Activated CD4-positive, alpha-beta T cell treated with anti-CD3 and anti-CD28 coated beads, Interleukin-2, Interleukin-6, amounts not matched to agents 100 ng/mL and 50 ng/mL, durations not matched to agents 16 hours and 8 hours (primary cell): ENCODE data around the gene GALNT15.

Source experiments
- DNase-seq: peaks from one replicate; pipeline ENCODE4 v3.0.0-alpha.2; 2020

Gene GALNT15

DNA sequence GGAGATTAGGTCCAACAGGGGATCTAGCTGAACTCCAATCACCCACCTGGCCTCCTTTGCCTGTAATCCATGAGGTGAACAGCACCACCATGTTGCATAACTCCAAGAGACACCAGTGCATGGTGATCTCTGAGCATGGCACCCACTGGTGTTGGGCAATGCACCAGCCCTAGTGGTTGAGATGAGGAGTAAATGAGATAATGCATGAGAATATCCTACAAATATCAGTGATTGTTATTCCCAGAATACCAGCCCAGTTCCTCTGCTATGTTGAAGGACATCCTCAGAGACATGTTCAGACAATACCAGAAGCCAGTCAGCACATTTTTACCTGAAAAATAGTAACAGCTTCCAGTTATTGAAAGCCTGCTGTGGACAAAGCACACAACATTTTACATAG, 14.7 kb downstream of the GALNT15 start:
- no peak for DNase-seq

DNA sequence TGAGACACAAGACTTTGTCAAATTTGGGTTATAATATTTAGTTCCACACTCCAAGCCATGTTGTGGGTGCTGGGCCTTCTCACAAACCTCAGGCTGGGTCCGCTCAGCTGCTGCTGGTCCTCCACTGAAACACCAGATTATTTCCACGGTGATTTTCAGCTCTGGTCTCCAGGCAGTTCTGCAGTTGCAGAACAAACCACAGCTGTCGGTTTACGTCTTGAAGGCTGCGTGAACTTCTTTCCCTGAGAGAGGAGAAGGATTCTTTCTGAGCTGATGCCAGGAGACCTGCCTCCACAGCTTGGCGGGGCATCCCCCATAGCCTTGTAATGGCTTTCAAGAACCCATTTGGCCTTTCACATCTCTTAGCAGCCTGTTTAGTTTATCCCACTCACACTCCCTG, 16.2 kb downstream of the GALNT15 start:
- no peak for DNase-seq

DNA sequence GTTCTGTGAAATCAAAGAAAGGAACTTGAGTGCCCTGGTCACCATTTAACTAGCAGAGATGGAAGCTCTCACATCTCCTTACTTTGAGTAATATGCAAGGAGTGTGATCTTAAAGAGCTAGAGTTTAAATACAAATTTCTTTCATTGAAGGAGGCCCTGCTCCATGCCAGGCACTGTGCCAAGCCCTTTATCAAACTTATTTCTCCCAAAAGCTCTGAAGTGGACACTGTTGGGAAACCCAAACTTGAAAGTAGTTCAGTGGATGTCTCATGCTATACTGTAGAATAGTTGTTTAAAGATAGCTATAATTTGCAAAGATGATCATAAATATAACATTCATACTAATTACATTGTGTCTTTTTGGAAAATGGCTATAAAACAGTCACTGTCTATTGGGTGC, 17.1 kb downstream of the GALNT15 start:
- DNase-seq, result no peak

DNA sequence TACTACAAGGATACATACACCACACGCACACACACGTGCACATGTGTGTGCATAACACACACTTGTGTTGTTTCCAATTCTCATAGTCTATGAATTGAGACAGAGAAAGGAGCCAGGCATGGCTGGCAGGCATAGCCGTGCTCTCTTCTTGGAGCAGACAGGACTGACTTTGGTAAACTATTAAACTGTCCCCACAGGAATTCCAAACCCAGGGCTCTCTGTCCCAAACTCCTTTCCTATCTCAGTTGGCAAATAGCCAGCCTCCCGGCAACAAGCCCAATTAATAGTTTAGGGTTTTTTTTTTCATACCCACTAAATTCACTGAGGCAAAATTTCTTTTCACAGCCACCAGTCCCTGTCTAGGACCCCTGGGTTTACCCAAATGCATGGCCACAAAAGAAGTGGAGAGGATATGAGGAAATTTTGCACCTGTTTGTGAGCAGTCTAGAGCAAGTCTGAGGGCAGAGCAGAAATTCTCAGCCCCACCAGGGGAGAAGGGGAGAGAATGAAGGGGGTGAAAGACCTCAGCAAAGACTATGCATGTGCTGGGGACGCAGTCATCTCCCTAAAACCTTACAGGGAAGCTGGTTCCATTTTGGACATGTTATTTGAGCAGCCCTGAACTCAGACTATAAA, 17.8 kb downstream of the GALNT15 start:
- DNase-seq, result no peak

DNA sequence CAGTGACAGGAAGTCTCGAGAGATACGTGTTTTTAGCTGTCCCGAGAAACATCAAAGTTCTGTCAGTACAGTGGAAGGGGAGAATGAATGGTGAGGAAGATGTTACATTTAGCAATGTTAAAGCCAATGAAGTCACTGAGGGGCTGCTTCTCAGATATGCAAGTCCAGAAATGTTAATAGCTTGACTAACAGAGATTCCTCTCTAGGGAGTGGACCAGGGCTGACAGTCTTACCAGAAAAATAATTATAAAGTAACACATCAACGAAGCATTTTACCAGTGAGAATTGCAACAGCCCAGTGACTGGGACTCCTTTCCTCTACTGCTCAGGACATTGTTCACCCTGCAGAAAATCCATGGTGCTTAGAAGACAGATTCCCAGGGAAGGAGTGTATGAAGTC, 23.9 kb downstream of the GALNT15 start:
- DNase-seq, result no peak

DNA sequence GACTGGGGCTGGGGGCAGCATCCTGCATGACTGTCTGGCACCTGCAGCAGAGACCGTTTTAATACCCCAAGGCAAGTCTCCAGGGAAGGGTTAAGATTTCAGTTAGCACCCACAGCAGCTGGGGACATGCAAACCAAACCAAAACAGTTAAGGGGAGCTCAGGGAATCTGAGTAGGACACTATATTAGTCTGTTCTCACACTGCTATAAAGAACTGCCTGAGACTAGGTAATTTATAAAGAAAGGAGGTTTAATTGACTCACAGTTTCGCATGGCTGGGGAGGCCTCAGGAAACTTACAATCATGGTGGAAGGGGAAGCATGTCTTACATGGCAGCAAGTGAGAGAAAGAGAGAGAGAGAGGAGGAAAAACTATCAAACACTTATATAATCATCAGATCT, 25.3 kb downstream of the GALNT15 start:
- no peak for DNase-seq

DNA sequence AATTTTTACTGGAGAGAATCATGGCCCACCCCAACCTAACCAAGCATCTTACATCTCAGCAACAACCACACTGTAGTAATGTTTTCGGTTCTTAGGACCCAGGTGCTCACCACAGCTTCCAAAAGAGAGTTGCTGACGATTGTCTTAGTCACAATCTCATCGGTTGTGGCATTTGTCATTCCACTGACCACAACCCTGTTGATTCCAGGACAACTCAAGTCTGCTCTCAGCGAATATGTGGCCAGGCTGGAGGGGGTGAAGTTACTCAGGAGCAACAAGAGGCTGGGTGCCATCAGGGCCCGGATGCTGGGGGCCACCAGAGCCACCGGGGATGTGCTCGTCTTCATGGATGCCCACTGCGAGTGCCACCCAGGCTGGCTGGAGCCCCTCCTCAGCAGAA, 25.9 kb downstream of the GALNT15 start:
- DNase-seq, result peak; percentile 49

DNA sequence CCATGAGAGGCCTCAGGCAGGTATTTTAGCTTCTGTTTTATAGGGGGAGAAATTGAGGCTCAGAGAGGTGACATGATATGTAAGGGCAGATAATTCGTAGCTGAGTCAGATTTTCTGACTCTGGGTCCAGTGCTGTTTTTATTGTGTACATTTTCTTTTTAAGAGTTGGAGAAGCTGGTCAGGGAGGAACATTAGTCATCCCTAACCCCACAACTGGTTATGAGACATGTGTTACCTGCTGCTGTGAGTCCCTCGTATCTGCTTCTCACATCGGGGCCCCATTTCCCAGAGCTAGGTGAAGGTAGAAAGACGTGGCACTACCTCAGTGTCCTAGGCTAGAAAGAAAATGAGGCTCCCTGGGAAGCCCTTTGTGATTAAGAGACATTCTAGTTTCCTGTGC, 28.6 kb downstream of the GALNT15 start:
- peak; percentile 47 for DNase-seq

DNA sequence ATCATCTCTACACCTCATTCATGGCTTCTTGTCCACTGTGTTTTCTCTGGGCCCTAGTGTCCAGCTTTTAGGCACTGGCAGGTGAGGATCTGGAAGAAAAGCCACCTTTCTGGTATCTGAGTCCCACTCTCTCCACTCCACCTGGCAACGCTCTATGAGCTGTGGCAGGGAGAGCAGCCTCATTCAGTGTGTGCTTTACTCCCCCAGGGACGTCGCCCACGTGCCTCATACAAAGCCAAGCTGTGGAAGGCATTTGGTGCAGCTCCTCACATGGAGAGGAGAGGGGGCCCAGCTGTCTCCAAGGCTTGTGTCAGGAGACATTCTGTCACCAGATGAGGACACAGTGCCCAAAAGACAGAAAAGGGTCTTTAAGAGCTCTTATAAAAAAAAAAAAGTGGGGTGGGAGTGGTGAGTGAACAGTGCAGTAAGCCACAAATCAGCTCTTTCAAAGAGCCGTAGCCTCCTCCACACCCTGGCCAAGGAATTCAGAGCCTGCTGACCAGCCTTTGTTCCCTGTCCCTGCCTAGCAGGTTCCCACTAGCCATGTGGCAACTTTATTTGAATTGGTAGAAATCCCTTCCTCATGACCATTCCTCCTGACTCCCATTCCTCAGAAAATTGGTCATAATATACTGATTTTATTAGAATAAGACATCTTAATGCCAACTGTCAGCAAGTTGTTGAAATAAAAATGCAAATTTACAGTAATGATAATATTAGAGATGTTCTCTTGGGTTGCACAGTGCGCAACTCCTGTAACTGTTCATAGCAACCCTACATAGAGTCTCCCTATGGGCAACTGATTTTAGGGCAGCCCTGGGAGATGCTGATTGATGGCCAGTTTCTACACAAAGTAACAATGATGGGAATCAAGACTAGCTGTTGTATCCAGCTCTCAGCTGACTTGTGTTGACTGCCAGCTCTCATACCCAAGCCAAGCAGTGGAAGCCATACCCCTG, 29.5 kb downstream of the GALNT15 start:
- DNase-seq, result no peak

DNA sequence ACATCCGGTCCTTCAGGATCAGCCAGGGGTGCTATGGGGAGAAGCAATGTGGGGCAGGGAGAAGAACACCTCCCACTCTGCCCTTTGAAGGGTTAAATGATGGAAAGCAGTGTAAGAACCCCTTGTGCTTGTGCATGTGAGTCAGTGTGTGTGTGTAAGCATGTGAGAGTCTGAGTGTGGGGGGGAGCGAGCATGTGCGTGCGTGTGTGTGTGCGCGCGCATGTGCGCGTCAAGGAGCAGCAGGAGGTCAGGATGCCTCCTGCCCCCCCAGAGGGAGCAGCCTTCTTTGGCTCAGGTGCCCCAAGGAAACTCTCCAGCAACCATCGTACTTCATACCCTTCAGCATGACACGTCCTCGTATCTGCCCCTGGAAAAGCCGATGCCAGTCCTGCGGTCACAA, 30.3 kb downstream of the GALNT15 start:
- DNase-seq, result no peak

DNA sequence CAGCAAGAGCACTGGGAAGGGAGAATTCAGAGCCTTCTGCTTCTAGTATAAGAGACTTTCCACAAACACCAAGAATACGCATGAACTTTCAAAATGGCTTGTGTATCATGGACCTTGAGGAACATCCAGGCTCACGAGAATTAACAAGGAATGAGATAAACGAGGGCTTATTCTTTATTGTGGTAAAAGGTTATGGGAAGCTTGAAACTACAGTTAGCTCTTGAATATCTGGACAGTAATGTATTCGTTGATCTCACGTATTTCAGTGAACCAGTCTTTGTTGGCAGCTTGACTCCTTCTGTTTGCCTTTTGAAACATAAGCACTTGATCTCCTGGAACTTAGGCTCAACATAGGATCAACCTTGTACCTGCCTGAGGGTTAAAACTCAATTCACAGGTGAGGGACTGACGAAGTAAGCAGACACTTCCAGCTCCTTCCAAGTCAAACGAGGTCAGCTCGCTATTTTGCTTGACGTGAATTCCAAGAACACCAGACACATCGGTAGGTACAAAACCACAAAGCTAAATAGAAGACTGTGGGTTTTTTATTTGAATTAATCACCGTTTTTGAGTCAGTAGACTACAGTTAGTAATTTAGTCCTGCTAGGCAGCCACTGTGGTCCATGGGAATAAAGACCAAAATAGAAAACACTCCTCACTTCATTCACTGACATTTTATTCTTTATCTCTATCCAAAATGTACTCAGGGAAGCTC, 30.8 kb downstream of the GALNT15 start:
- peak; percentile 11 for DNase-seq

DNA sequence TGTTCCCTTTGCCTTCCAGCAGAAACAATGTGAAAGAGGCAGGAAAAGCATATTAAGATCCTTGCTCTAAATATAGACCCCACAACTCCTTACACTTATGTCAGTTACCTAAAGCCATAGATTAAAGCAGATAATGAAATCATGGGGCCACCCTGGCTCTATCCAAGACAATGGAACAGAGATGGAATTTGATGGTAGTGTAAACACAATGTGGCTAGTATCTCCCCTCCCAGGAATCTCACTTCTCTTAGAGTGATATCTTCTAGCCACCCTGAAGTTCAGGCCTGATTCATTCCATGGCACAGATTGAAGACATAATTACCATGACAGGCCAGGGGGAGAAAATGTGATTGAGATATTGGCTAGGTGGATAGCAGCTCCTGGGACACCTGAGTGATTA, 32.6 kb downstream of the GALNT15 start:
- DNase-seq, result no peak

DNA sequence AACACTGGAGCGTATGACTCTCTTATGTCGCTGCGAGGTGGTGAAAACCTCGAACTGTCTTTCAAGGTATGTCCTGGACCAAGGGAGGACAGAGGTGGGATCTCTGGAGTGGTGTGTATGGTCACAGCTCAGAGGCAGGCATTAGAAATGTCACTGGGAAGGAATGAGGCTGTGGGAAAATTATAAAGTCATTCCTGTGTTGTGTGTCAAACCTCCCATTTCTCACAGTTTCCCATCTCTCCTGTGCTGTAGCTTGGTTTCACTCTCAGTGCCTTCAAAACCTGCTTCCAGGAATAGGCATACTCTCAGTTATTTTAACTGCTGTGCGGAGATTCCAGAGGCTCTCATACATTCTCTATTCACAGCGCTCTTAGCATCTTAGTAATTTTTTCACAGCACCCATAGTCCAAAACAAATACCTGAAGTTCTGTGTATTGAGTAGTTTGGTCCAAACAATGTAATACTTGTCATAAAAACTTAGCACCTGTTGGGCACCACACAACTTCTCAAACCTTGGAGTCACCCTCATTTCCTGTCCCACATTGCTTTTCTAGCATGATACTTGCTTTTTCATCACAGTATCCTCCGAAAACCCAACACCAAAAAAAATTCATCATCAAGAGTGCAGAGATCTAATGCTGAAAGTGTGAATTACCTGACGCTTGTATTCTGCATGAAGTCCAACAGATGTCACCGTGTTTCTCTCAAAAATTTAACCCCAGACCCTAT, 36.9 kb downstream of the GALNT15 start:
- DNase-seq, result no peak

DNA sequence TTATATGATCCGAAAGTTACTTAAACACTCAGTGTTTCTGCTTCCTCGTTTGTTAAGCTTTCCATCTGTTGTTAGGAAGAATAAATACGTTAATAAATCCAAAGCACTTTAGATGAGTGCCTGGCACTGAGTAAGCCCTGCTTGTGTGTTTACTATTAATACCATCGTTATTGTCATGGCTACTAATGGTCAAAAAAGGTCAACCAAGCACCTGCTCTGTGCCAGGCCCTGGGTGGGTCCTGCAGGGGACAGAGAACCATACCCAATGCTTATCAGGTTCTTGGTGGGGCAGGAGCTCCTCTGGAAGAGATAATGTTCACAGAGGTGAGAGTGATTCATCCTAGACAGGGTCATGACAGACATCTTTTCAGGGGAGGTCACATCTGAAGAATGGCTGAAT, 39.9 kb downstream of the GALNT15 start:
- DNase-seq, result no peak

DNA sequence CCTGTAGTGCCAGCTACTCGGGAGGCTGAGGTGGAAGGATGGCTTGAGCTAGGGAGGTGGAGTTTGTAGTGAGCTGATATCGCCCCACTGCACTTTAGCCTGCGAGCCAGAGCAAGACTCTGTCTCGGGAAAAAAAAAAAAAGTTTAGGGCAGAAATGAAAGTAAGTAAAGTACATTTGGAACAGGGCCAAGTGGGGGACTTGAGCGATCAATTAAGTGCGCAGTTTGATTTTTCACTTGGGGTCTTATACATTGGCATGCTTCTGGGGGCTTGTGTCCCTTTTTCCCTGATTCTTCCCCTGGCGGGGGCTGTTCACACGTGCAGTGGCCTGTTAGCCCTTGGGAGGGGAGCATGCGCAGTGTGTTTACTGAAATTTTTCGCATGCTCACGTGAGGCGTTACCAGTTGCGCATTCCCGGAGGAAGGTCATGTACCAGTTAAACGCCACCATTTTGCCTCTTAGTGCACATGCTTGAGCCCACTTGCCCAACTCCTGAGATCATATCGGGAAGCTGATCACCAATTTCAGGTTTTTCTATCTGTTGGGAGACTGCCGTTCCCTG, 42.0 kb downstream of the GALNT15 start:
- no peak for DNase-seq

DNA sequence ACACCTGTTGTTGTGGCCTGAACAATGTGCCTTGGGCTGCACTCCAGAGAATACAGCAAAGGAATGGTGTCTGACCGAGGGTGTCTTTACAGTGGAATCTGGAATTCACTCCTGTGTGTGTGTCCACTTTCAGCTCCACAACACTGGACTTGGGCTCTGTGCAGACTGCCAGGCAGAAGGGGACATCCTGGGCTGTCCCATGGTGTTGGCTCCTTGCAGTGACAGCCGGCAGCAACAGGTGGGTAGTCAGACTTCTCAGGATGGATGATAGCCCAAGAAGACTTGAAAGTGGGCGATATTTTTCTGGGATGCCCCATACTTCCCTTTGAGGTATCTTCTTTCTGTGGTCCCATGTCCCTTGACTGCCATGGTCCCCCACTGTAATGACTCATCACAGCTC, 45.3 kb downstream of the GALNT15 start:
- no peak for DNase-seq

DNA sequence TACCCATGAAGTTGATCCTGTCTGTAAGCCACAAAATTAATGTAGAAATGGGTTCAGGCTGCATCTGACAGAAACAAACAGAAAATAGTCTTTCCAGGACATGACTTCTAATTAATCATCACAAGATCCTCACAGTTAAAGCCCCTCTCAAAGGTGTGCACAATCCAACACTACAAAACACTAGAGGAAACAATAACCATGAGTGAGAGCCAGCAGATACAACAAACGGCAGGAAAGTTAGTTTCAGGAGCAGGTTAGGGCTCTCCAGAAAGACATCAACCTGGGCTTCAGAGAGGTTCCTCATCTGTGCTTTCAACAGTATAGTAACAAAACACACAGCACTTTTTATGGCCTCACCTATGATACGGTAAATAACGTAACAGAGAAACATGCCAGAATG, 47.5 kb downstream of the GALNT15 start:
- DNase-seq, result no peak

DNA sequence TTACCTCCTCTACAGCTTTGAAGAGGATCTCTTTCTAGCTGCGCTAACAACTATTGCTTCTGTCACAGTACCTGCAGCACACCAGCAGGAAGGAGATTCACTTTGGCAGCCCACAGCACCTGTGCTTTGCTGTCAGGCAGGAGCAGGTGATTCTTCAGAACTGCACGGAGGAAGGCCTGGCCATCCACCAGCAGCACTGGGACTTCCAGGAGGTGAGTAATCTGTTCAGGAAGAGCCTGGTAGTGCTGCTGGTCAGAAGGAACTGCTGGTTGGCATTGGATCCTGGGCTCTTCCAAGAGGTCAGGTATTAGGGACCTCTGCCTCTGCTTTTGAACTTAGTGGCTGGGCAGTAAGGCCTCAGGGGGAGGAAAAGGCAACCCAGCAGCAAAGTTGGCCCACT, 48.1 kb downstream of the GALNT15 start:
- DNase-seq, result no peak

DNA sequence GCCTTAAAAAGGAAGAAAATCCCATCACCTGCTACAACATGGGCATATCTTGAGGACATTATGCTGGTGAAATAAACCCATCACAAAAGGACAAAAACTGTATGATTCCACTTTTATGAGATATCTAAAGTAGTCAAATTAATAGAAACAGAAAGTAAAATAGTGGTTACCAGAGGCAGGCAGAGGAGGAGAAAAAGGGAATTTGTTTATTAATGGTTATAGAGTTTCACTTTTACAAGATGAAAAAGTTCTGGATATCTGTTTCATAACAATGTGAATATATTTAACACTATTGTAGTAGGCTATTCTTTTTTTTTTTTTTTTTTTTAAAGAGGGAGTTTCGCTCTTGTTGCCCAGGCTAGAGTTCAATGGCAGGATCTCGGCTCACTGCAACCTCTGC, 49.8 kb downstream of the GALNT15 start:
- DNase-seq, result no peak

DNA sequence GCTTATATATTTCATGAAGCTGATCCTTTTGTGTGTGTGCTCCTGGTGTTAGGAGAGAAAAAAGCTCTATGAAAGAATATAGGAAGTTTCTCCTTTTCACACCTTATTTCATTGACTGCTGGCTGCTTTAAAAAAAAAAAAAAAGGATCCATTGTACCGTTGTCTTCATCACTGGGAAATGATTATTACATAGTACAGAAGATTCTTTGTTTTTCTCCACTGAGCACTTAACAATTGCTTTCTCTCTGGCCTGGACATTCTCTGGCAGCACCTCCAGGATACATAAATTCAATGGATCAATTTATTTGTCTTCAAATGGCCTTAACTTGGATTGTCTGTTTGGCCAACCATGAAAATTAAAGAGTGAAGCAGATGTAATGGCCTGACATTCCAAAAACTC, 53.1 kb downstream of the GALNT15 start:
- DNase-seq, result no peak

DNA sequence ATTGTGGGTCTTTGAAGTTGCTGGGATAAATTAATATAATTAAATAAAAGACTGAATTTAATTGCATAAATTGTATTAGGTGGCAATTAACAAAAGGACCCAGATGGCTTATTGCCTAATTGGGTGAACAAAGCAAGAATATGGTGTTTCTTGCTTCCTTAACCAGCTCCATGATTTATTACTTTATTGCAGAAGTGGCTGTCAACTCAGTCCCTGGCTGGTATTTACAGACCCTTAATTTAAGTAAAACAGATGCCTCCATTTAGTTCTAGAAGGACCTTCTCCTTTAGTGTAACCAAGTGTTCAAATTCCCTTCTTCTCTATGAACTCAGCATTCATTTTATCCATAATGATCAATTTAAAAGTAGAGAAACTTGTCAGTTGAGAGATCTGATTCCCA, 55.2 kb downstream of the GALNT15 start:
- no peak for DNase-seq

DNA sequence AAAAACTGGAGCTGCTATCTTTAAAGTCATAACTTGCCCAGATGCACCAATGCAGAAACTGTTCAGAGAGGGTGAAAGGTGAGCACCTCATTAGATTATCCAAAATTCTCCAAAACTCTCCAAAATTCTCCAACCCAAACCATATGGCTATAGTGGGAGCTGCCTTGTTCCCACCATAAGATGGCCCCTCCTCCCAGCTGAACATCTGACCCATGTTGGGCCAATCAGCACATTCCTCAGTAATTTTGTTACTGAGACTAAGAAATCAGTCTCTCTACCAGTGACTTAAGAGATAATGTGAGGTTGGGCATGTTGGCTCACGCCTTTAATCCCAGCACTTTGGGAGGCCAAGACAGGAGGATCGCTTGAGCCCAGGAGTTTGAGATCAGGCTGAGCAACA, 57.5 kb downstream of the GALNT15 start:
- no peak for DNase-seq

DNA sequence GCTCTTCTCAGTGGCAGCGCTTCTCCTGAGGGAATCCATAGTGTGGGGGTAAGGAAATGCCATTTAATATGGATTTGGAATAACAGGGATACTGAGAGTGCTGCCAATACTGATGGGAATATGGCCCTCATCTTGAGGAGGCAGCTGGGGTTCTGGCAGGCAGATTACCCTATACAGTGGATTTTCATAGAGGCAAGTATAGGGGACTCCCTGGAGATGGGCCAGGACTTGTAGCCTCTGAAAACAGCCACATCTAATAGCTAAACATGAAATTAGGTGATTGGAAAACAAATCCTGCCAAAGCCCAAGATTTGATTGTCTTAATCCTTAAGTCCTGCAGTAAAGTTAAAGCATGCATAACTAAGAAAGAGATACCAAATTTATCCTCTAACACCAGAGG, 59.3 kb downstream of the GALNT15 start:
- DNase-seq, result no peak
